Stimulated activated CD8-positive, alpha-beta memory T cell treated with anti-CD3 and anti-CD28 coated beads, Interleukin-4, amount 100 ng/mL, for 1 hour (primary cell): ENCODE data around the gene CMAS.

ENCODE experiments used
- DNase-seq, 2 donors: peaks; one replicate each; pipeline ENCODE4 v3.0.0-alpha.2; 2020; ENCODE audit warnings: low read depth in 2 of 2, low spot score in 1 of 2

The CMAS gene

DNA sequence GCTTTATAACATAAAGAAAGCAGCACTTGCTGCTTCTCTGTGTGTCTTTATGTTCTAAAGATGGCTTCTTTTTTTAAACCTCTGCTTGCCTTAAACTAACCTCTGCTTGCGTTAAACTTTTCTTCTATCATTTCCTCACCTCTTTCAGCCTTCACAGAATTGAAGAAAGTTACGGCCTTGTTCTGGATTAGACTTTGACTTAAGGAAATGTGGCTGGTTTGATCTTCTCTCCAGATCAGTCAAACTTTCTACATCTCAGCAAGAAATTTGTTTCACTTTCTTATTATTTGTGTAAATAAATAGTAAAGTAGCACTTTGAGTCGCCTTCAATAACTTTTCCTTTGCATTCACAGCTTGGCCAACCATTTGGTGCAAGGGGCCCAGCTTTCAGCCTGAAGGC is 64.2 kb downstream of the CMAS start:
- no peak for DNase-seq
